ENCODE results near the gene SLC10A2.

Gene SLC10A2

GRCh38 chr13:103044056-103044455 lies 22.2 kb downstream of the SLC10A2 start:
- TF ChIP-seq CTCF (IDR thresholded peaks at IDR 0.05; ENCODE audit: low read depth, low read length): no peak
- H3K4me3 ChIP-seq (ENCODE audit: low read depth, low read length): no peak overlapping the region

GRCh38 chr13:103040006-103040405 lies 26.2 kb downstream of the SLC10A2 start:
- no peak overlapping the region for H3K4me3 ChIP-seq (ENCODE audit: low read depth, low read length)
- no peak for TF ChIP-seq CTCF (IDR thresholded peaks at IDR 0.05; ENCODE audit: low read depth, low read length)

GRCh38 chr13:103039183-103039582 lies 27.0 kb downstream of the SLC10A2 start:
- TF ChIP-seq CTCF (IDR thresholded peaks at IDR 0.05; ENCODE audit: low read depth, low read length): no peak
- H3K4me3 ChIP-seq (ENCODE audit: low read depth, low read length): no peak overlapping the region

- TF ChIP-seq CTCF (IDR thresholded peaks at IDR 0.05; ENCODE audit: low read depth, low read length): no peak
- no peak overlapping the region for H3K4me3 ChIP-seq (ENCODE audit: low read depth, low read length)
Measured at GRCh38 chr13:103036268-103036667, 29.9 kb downstream of the SLC10A2 start.

- H3K4me3 ChIP-seq (ENCODE audit: low read depth, low read length): no peak overlapping the region
Measured at GRCh38 chr13:103033999-103034398, 32.2 kb downstream of the SLC10A2 start.

GRCh38 chr13:103031332-103031873 lies 34.8 kb downstream of the SLC10A2 start:
- TF ChIP-seq CTCF (IDR thresholded peaks at IDR 0.05; ENCODE audit: low read depth, low read length): no peak
- no peak overlapping the region for H3K4me3 ChIP-seq (ENCODE audit: low read depth, low read length)

More at GRCh38 chr13:103033999-103034398, 32.2 kb downstream of the SLC10A2 start:
- no peak for TF ChIP-seq CTCF (IDR thresholded peaks at IDR 0.05; ENCODE audit: low read depth, low read length)

GRCh38 chr13:103030776-103031175 lies 35.4 kb downstream of the SLC10A2 start:
- H3K4me3 ChIP-seq (ENCODE audit: low read depth, low read length): no peak overlapping the region
- TF ChIP-seq CTCF (IDR thresholded peaks at IDR 0.05; ENCODE audit: low read depth, low read length): no peak
